IMR-90 (cell line): Measurements from ENCODE around the gene CC2D2B. TPM values are rescaled to one million over a fixed set of nuclear protein-coding genes. Genes with fewer than 3 reads are reported as not detected.

ENCODE experiments used
- ATAC-seq: fragments of 200-7000 bp; cut with Tn5 transposase; 2 replicates; pipeline ENCODE4 v1.9.1; 2020; ENCODE audit warnings: low read depth, mild to moderate bottlenecking, moderate library complexity
- BruUV-seq: library from RNA; stranded (reverse); fragments of 400-500 nt; replicated peaks from 2 replicates; lab custom pipeline; 2021; lab: Mats Ljungman, UMichigan
- CTCF ChIA-PET: fragments of 300-600 bp; formaldehyde crosslinking; extraction: SDS; loops from one replicate; lab custom pipeline; 2021; ENCODE audit warnings: antibody characterized with exemption; lab: Yijun Ruan, JAX
- POLR2A ChIA-PET: fragments of 300-600 bp; sonication (Branson Sonifier 250); formaldehyde crosslinking; loops from one replicate; lab custom pipeline; 2022; ENCODE audit warnings: antibody characterized with exemption; ENCODE audit not compliant: unreplicated experiment; lab: Charles Lee
- DNase-seq: peaks from one replicate; pipeline ENCODE4 v3.0.0; 2013
- H2AFZ ChIP-seq: replicated peaks from 2 replicates; pipeline ENCODE3; 2013; ENCODE audit warnings: low read length, mild to moderate bottlenecking; ENCODE audit not compliant: poor library complexity
- H2AK5ac ChIP-seq: 2 replicates; pipeline ENCODE4 v1.6.1; 2013; ENCODE audit warnings: low read depth, low read length, inconsistent platforms
- H2AK9ac ChIP-seq: replicated peaks from 2 replicates; pipeline ENCODE3; 2013; ENCODE audit warnings: mild to moderate bottlenecking, low read depth, low read length, moderate library complexity; ENCODE audit not compliant: poor library complexity
- H2BK120ac ChIP-seq: 2 replicates; pipeline ENCODE4 v1.6.1; 2013; ENCODE audit warnings: low read depth, low read length, inconsistent platforms
- H2BK15ac ChIP-seq: 3 replicates; pipeline ENCODE4 v1.6.1; 2013; ENCODE audit warnings: low read depth, low read length, inconsistent platforms
- H2BK20ac ChIP-seq: 2 replicates; pipeline ENCODE4 v1.6.1; 2013; ENCODE audit warnings: low read depth, mild to moderate bottlenecking, inconsistent platforms, low read length, moderate library complexity
- H2BK5ac ChIP-seq: 2 replicates; pipeline ENCODE4 v1.6.1; 2013; ENCODE audit warnings: mild to moderate bottlenecking, low read depth, low read length, inconsistent platforms; ENCODE audit not compliant: poor library complexity, severe bottlenecking
- H3K14ac ChIP-seq: replicated peaks from 2 replicates; pipeline ENCODE4 v1.6.1; 2013; ENCODE audit warnings: low read depth, low read length, inconsistent platforms
- H3K18ac ChIP-seq: 2 replicates; pipeline ENCODE4 v1.6.1; 2013; ENCODE audit warnings: low read depth, low read length, control low read depth
- H3K23ac ChIP-seq: 2 replicates; pipeline ENCODE4 v1.6.1; 2013; ENCODE audit warnings: low read depth, low read length, inconsistent platforms
- H3K27ac ChIP-seq: 2 replicates; pipeline ENCODE4 v1.5.1; 2013; ENCODE audit warnings: mild to moderate bottlenecking, control low read depth, low read length; ENCODE audit not compliant: insufficient read depth
- H3K27me3 ChIP-seq: 2 replicates; pipeline ENCODE4 v1.6.1; 2013; ENCODE audit warnings: low read length; ENCODE audit not compliant: control insufficient read depth, insufficient read depth
- H3K36me3 ChIP-seq: 2 replicates; pipeline ENCODE4 v1.6.1; 2013; ENCODE audit warnings: low read length, mixed read lengths; ENCODE audit not compliant: control insufficient read depth, insufficient read depth
- H3K4ac ChIP-seq: 2 replicates; pipeline ENCODE4 v1.6.1; 2013; ENCODE audit warnings: low read depth, low read length, inconsistent platforms
- H3K4me1 ChIP-seq: 2 replicates; pipeline ENCODE4 v1.6.1; 2013; ENCODE audit warnings: low read length, mixed read lengths; ENCODE audit not compliant: control insufficient read depth, insufficient read depth
- H3K4me2 ChIP-seq: 2 replicates; pipeline ENCODE4 v1.6.1; 2013; ENCODE audit warnings: low read depth, mild to moderate bottlenecking, control low read depth, low read length, moderate library complexity
- H3K4me3 ChIP-seq: 2 replicates; pipeline ENCODE4 v1.5.1; 2013; ENCODE audit warnings: low read depth, mild to moderate bottlenecking, control low read depth, low read length, moderate library complexity; ENCODE audit not compliant: insufficient read depth
- H3K56ac ChIP-seq: 2 replicates; pipeline ENCODE4 v1.6.1; 2013; ENCODE audit warnings: low read length, inconsistent platforms; ENCODE audit not compliant: insufficient read depth; ENCODE audit errors: extremely low read depth
- H3K79me1 ChIP-seq, 2 experiments: 2 replicates each; pipeline ENCODE4 v1.6.1; 2013; ENCODE audit warnings: low read length in 2 of 2, inconsistent platforms in 1 of 2, low read depth in 1 of 2
- H3K9ac ChIP-seq: 2 replicates; pipeline ENCODE4 v1.6.1; 2013; ENCODE audit warnings: low read depth, low read length, control low read depth
- H3K9me1 ChIP-seq: 2 replicates; pipeline ENCODE4 v1.6.1; 2013; ENCODE audit warnings: low read length, inconsistent platforms; ENCODE audit not compliant: insufficient read depth
- H3K9me3 ChIP-seq: 2 replicates; pipeline ENCODE4 v1.6.1; 2013; ENCODE audit warnings: low read length; ENCODE audit not compliant: control insufficient read depth, insufficient read depth
- H4K20me1 ChIP-seq: 2 replicates; pipeline ENCODE4 v1.6.1; 2013; ENCODE audit warnings: low read length, inconsistent platforms; ENCODE audit not compliant: insufficient read depth
- H4K5ac ChIP-seq: 2 replicates; pipeline ENCODE4 v1.6.1; 2013; ENCODE audit warnings: mild to moderate bottlenecking, low read depth, low read length, control low read depth
- H4K8ac ChIP-seq, 2 experiments: 2 replicates each; pipeline ENCODE4 v1.6.1; 2013; ENCODE audit warnings: low read depth in 2 of 2, low read length in 2 of 2, control low read depth in 1 of 2, inconsistent platforms in 1 of 2
- H4K91ac ChIP-seq: 2 replicates; pipeline ENCODE4 v1.6.1; 2013; ENCODE audit warnings: low read depth, low read length, inconsistent platforms; ENCODE audit not compliant: insufficient read depth
- BHLHE40 ChIP-seq: fragments of 150-350 bp; IDR thresholded peaks from 2 replicates; pipeline ENCODE4 v1.6.1; 2016; ENCODE audit warnings: mild to moderate bottlenecking, low read depth, low read length
- CEBPB ChIP-seq: IDR thresholded peaks from 2 replicates; pipeline ENCODE4 v1.6.1; 2012; ENCODE audit warnings: low read depth, low read length, improper control_type of control experiment
- CHD1 ChIP-seq: IDR thresholded peaks from 2 replicates; pipeline ENCODE4 v1.6.1; 2012; ENCODE audit warnings: low read depth, low read length, improper control_type of control experiment
- CTCF ChIP-seq: conservative IDR thresholded peaks from 2 replicates; pipeline ENCODE4 v1.5.1; 2012; ENCODE audit warnings: mild to moderate bottlenecking, low read depth, low read length, improper control_type of control experiment
- ELK1 ChIP-seq: fragments of 150-350 bp; IDR thresholded peaks from 2 replicates; pipeline ENCODE4 v1.6.1; 2016; ENCODE audit warnings: low read depth, mild to moderate bottlenecking, low read length, moderate library complexity, borderline replicate concordance
- FOS ChIP-seq: fragments of 150-350 bp; IDR thresholded peaks from 2 replicates; pipeline ENCODE4 v1.6.1; 2016; ENCODE audit warnings: low read depth, low read length
- MAFK ChIP-seq: IDR thresholded peaks from 2 replicates; pipeline ENCODE4 v1.6.1; 2012; ENCODE audit warnings: low read depth, low read length, improper control_type of control experiment
- MAZ ChIP-seq: IDR thresholded peaks from 2 replicates; pipeline ENCODE4 v1.6.1; 2012; ENCODE audit warnings: low read depth, mild to moderate bottlenecking, low read length, improper control_type of control experiment, moderate library complexity, borderline replicate concordance
- MXI1 ChIP-seq: IDR thresholded peaks from 2 replicates; pipeline ENCODE4 v1.6.1; 2012; ENCODE audit warnings: low read depth, mild to moderate bottlenecking, low read length, moderate library complexity, borderline replicate concordance
- POLR2A ChIP-seq: IDR thresholded peaks from 2 replicates; pipeline ENCODE4 v1.6.1; 2012; ENCODE audit warnings: mild to moderate bottlenecking, low read depth, low read length
- RAD21 ChIP-seq: IDR thresholded peaks from 2 replicates; pipeline ENCODE4 v1.6.1; 2012; ENCODE audit warnings: low read length, improper control_type of control experiment
- RCOR1 ChIP-seq: IDR thresholded peaks from 2 replicates; pipeline ENCODE4 v1.6.1; 2012; ENCODE audit warnings: mild to moderate bottlenecking, low read length, improper control_type of control experiment; ENCODE audit not compliant: insufficient replicate concordance
- RFX5 ChIP-seq: IDR thresholded peaks from 2 replicates; pipeline ENCODE4 v1.8.0; 2012; ENCODE audit warnings: low read depth, mild to moderate bottlenecking, low read length, moderate library complexity
- SMC3 ChIP-seq: fragments of 150-350 bp; IDR thresholded peaks from 2 replicates; pipeline ENCODE4 v1.6.1; 2016; ENCODE audit warnings: low read depth, mild to moderate bottlenecking, antibody characterized with exemption, low read length, moderate library complexity
- USF2 ChIP-seq: fragments of 150-350 bp; IDR thresholded peaks from 2 replicates; pipeline ENCODE4 v1.6.1; 2017; ENCODE audit warnings: mild to moderate bottlenecking, antibody characterized with exemption, low read length, low read depth
- dilution Hi-C: fragments of 300-500 bp; cut with HindIII; formaldehyde crosslinking; loops from one replicate; pipeline ENCODE4 v1.14.3; 2018; ENCODE audit warnings: low sequenced_read_pairs; ENCODE audit not compliant: unreplicated experiment
- in situ Hi-C: fragments of 300-500 bp; cut with MboI; formaldehyde crosslinking; loops from 3 replicates; pipeline ENCODE4 v1.14.3; 2019; ENCODE audit warnings: low sequenced_read_pairs, inconsistent platforms, mixed read lengths
- intact Hi-C: fragments of 100-400 bp; cut with micrococcal nuclease; formaldehyde crosslinking; loops from 2 replicates; pipeline ENCODE4 v1.10.0; 2022
- polyA plus RNA-seq, 3 experiments: library from polyadenylated mRNA; depleted of rRNA; stranded (reverse); fragments of >200 nt; gene quantifications; 2 replicates each; pipeline ENCODE4 v1.2.3, GENCODE V29; 2012; ENCODE audit warnings: low replicate concordance in 1 of 3
- total RNA-seq: library from RNA; depleted of rRNA; stranded (reverse); fragments of >200 nt; gene quantifications from 2 replicates; pipeline ENCODE4 v1.2.3, GENCODE V29; 2012

CC2D2B gene
- total and polyA plus RNA-seq, 2 of the 4 experiments (the other 2 are of a cell fraction) = not detected

- no peaks in the 10 kb centered on the region for H3K9me3 ChIP-seq
These were observed 26.5 kb upstream of the CC2D2B start for GRCh38 chr10:95881316-95881715.

More at GRCh38 chr10:95881316-95881715, 26.5 kb upstream of the CC2D2B start:
- ChIA-PET CTCF (interaction anchor here (0.6 to 0.8 kb wide), 2 partner anchors 188 to 372 kb away, joined by 3 to 6 read pairs; partner anchors contain the start of gene TCTN3), POLR2A (no interaction called here)
- Histone ChIP-seq H2AK9ac (no peak overlapping the region), H3K23ac (no peak overlapping the region), H3K9me1 (no peaks in the 10 kb centered on the region), H3K4me2 (no peak overlapping the region), H3K14ac (no peak overlapping the region), H3K27me3 (no peaks in the 10 kb centered on the region), H3K4me3 (no peak overlapping the region), H3K79me1 (no peaks in the 10 kb centered on the region), H3K27ac (no peak overlapping the region), H3K56ac (no peak overlapping the region), H3K18ac (no peak overlapping the region), H3K4ac (no peak overlapping the region), H4K8ac (no peak overlapping the region), H2AK5ac (no peak overlapping the region), H2BK20ac (no peak overlapping the region), H4K5ac (no peak overlapping the region), H3K36me3 (no peaks in the 10 kb centered on the region), H4K20me1 (no peaks in the 10 kb centered on the region), H2AFZ (no peak overlapping the region), H3K9ac (no peak overlapping the region), H4K91ac (no peak overlapping the region), H3K4me1 (no peaks in the 10 kb centered on the region), H2BK5ac (no peak overlapping the region), H2BK15ac (no peak overlapping the region), H2BK120ac (no peak overlapping the region)
- dilution Hi-C loops (no loop called here), in situ Hi-C loops (no loop called here), intact Hi-C loops (no loop called here)
- no peak for DNase-seq
- ATAC-seq = no peak; the same call in 1 of the 2 replicates
- no peak for TF ChIP-seq CTCF
- no peak for TF ChIP-seq USF2
- no peak for TF ChIP-seq RCOR1
- no peak for TF ChIP-seq FOS
- TF ChIP-seq MAFK = no peak
- no peak for TF ChIP-seq CEBPB
- TF ChIP-seq RAD21 = no peak
- no peak for TF ChIP-seq MXI1
- TF ChIP-seq CHD1 = no peak
- no peak for TF ChIP-seq ELK1
- no peak for TF ChIP-seq MAZ
- no peak for TF ChIP-seq RFX5
- no peak for TF ChIP-seq SMC3
- no peak for TF ChIP-seq BHLHE40
- no peak for TF ChIP-seq POLR2A
- no TSS peak for BruUV-seq
